NCI-H524 treated with DMSO at 0.1 percent for 48 hours (cell line): ENCODE results near the gene DUOX2.

Experiments
- DNase-seq: peaks from one replicate; lab custom pipeline; 2025; lab: John Stamatoyannopoulos, UW

DUOX2 gene

GRCh38 chr15:45114076-45114750, at the start of gene DUOX2, which contains the start of gene DUOXA2:
Gene DUOX2 (minus strand): TSS chr15:45114172. CDS start chr15:45113411, 761 bp downstream.
Gene DUOXA2 (plus strand): TSS chr15:45114326. CDS start chr15:45114606, 280 bp downstream.
- DNase-seq, result no peak

- DNase-seq, result no peak
Measured at GRCh38 chr15:45163508-45163856, 49.5 kb upstream of the DUOX2 start.

- peak; percentile 86 for DNase-seq
Measured at GRCh38 chr15:45162771-45163507, 49.0 kb upstream of the DUOX2 start.

- no peak for DNase-seq
Measured at GRCh38 chr15:45161666-45162065, 47.7 kb upstream of the DUOX2 start.

- no peak for DNase-seq
Measured at GRCh38 chr15:45157974-45158373, 44.0 kb upstream of the DUOX2 start.

- DNase-seq, result peak; percentile 48
Measured at GRCh38 chr15:45156744-45157455, 42.9 kb upstream of the DUOX2 start.

GRCh38 chr15:45155739-45156138, 41.8 kb upstream of the DUOX2 start:
- DNase-seq, result no peak

- DNase-seq, result no peak
Measured at GRCh38 chr15:45151998-45152828, 38.2 kb upstream of the DUOX2 start.

- no peak for DNase-seq
Measured at GRCh38 chr15:45150997-45151396, 37.0 kb upstream of the DUOX2 start.

GRCh38 chr15:45150481-45150880, 36.5 kb upstream of the DUOX2 start:
- DNase-seq, result no peak

- DNase-seq, result no peak
Measured at GRCh38 chr15:45149060-45149459, 35.1 kb upstream of the DUOX2 start.

- no peak for DNase-seq
Measured at GRCh38 chr15:45148076-45149059, 34.4 kb upstream of the DUOX2 start.

GRCh38 chr15:45147606-45148005, 33.6 kb upstream of the DUOX2 start:
- no peak for DNase-seq

- DNase-seq, result no peak
Measured at GRCh38 chr15:45146405-45146804, 32.4 kb upstream of the DUOX2 start.

GRCh38 chr15:45144775-45145174, 30.8 kb upstream of the DUOX2 start:
- DNase-seq, result no peak

- no peak for DNase-seq
Measured at GRCh38 chr15:45143946-45144345, 30.0 kb upstream of the DUOX2 start.

GRCh38 chr15:45143056-45143455, 29.1 kb upstream of the DUOX2 start:
- DNase-seq, result no peak

GRCh38 chr15:45141386-45141785, 27.4 kb upstream of the DUOX2 start:
- DNase-seq, result no peak

GRCh38 chr15:45140557-45141250, 26.7 kb upstream of the DUOX2 start:
- no peak for DNase-seq

GRCh38 chr15:45139770-45140169, 25.8 kb upstream of the DUOX2 start:
- DNase-seq, result peak; percentile 56
